Breast epithelium (tissue), 4 donors: ENCODE measurements around the gene CFAP119. TPM values are rescaled to one million over a fixed set of nuclear protein-coding genes. Genes with fewer than 3 reads are reported as not detected.

Experiments used
- DNase-seq, 2 donors: peaks; one replicate each; pipeline ENCODE4 v3.0.0-alpha.2; 2019; ENCODE audit warnings: low spot score in 2 of 2
- H3K27ac ChIP-seq, 2 donors: fragments of 200-600 bp; sonication (generic) in 1 of 2; one replicate each; pipeline ENCODE4 v1.5.1; 2016 to 2019; ENCODE audit warnings: mild to moderate bottlenecking in 1 of 2
- H3K27me3 ChIP-seq, 2 donors: fragments of 200-600 bp; sonication (generic) in 1 of 2; one replicate each; pipeline versions ENCODE4 v1.5.1 to v1.6.0; 2017 to 2019; ENCODE audit warnings: control low read depth in 1 of 2, mild to moderate bottlenecking in 1 of 2
- H3K36me3 ChIP-seq: fragments of 200-600 bp; one replicate; pipeline ENCODE4 v1.5.1; 2019
- H3K4me1 ChIP-seq, 2 donors: fragments of 200-600 bp; sonication (generic); one replicate each; pipeline ENCODE4 v1.5.1; 2016 to 2019; ENCODE audit warnings: control low read depth in 1 of 2
- H3K4me3 ChIP-seq, 3 donors: fragments of 200-600 bp; sonication (generic); 1 replicate in 2 of 3; 2 replicates in 1 of 3; pipeline ENCODE4 v1.5.1; 2016 to 2019; ENCODE audit warnings: mild to moderate bottlenecking in 3 of 3, moderate library complexity in 2 of 3
- H3K9me3 ChIP-seq, 2 donors: fragments of 200-600 bp; sonication (generic) in 1 of 2; one replicate each; pipeline ENCODE4 v1.5.1; 2016 to 2019; ENCODE audit warnings: control low read depth in 1 of 2
- POLR2A ChIP-seq: fragments of 450-650 bp; IDR thresholded peaks from one replicate; pipeline ENCODE4 v1.6.1; 2016; ENCODE audit warnings: antibody characterized with exemption, mild to moderate bottlenecking, moderate library complexity
- POLR2AphosphoS5 ChIP-seq, 3 donors: sonication (generic); formaldehyde crosslinking; IDR thresholded peaks; one replicate each; pipeline ENCODE4 v1.6.1; 2017; ENCODE audit warnings: antibody characterized with exemption in 3 of 3
- intact Hi-C: fragments of 100-400 bp; cut with DNase I; formaldehyde crosslinking; loops from one replicate; pipeline ENCODE4 v1.15.1; 2023; ENCODE audit warnings: low total_unique reads
- total RNA-seq, 3 donors: library from RNA; depleted of rRNA; stranded (reverse); fragments of >200 nt; gene quantifications; one replicate each; pipeline ENCODE4 v1.1.0, GENCODE V29; 2016
- TF ChIP-seq, protein P1 (sequence below), 3 donors: fragments of 450-650 bp; IDR thresholded peaks; one replicate each; pipeline ENCODE4 v1.5.1; 2016 to 2017; ENCODE audit warnings: antibody characterized with exemption in 3 of 3, mild to moderate bottlenecking in 3 of 3, moderate library complexity in 3 of 3

CFAP119 gene
- total RNA-seq, 3 donors from 2014 or later = 1.4 to 17.1 (median 13.4) TPM

DNA sequence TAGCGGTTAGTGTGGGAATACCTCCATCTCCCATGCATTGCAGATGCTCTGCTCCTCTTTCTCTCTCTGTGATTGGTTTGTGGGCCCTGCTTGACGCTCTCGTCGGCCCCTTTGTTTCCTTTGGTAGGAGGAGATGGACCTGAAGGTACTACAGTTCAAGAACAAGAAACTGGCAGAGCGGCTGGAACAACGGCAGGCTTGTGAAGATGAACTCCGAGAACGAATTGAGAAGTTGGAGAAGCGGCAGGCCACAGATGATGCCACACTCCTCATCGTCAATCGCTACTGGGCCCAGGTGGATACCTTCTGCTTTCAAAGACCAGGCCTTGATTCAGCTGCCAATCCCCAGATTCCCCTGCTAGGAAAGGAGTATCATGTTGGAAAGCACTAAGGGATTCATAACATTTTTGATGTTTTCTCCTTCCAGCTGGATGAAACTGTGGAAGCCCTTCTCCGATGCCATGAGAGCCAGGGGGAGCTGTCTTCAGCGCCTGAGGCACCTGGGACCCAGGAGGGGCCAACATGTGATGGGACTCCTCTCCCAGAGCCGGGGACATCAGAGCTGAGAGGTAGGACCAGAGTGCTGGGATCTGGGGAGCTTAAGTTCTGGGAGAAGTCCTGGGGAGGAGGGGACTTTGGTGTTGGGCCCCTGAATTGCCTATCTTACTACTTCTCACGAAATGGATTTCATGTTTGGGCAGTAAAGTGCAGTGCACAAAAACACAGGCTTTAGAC, 1.3 kb upstream of the CFAP119 start:
- intact Hi-C loops = no loop called here
- H3K27me3 ChIP-seq = no peaks in the 10 kb centered on the region
- H3K27ac ChIP-seq = peak overlapping the region; percentile 89 to 96
- peaks cover 17% of the 10 kb centered on the region for H3K36me3 ChIP-seq
- H3K9me3 ChIP-seq = no peaks in the 10 kb centered on the region
- H3K4me1 ChIP-seq = peaks cover 3 to 19% of the 10 kb centered on the region in 2 donors
- TF ChIP-seq POLR2AphosphoS5 (IDR thresholded peaks at IDR 0.05) (no peak), POLR2A (no peak)
- TF ChIP-seq, protein P1, sequence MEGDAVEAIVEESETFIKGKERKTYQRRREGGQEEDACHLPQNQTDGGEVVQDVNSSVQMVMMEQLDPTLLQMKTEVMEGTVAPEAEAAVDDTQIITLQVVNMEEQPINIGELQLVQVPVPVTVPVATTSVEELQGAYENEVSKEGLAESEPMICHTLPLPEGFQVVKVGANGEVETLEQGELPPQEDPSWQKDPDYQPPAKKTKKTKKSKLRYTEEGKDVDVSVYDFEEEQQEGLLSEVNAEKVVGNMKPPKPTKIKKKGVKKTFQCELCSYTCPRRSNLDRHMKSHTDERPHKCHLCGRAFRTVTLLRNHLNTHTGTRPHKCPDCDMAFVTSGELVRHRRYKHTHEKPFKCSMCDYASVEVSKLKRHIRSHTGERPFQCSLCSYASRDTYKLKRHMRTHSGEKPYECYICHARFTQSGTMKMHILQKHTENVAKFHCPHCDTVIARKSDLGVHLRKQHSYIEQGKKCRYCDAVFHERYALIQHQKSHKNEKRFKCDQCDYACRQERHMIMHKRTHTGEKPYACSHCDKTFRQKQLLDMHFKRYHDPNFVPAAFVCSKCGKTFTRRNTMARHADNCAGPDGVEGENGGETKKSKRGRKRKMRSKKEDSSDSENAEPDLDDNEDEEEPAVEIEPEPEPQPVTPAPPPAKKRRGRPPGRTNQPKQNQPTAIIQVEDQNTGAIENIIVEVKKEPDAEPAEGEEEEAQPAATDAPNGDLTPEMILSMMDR (IDR thresholded peaks at IDR 0.05) = no peak
- peak overlapping the region; percentile 82 to 93 (median 83) for H3K4me3 ChIP-seq
- no peak for DNase-seq

DNA sequence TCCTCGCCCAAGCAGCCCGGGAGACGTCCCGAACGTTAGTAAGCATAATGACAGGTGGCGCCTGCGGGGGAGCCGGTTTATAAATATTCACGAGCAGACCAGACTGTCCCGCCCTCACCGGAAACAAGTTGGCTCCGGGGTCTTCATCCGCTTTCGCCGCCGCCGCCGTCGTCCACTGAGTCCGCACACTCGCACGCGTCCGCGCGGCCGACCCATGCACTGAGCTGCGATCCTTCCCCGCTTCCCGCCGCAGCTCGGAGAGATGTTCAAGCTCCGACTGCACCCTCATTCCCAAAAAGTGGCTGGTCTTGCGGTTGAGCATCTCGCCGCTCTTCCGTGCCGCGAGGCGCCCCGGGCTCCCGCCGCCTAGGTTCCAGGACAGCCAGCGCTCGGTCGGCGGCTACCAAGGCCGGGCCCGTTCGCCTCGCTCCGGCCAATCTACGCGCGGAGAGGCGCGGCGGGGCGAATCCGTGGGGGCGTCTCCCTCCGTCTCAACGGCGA, 385 bp downstream of the CFAP119 start:
- no peak for DNase-seq
- intact Hi-C loops = no loop called here
- peak overlapping the region; percentile 89 to 96 for H3K27ac ChIP-seq

DNA sequence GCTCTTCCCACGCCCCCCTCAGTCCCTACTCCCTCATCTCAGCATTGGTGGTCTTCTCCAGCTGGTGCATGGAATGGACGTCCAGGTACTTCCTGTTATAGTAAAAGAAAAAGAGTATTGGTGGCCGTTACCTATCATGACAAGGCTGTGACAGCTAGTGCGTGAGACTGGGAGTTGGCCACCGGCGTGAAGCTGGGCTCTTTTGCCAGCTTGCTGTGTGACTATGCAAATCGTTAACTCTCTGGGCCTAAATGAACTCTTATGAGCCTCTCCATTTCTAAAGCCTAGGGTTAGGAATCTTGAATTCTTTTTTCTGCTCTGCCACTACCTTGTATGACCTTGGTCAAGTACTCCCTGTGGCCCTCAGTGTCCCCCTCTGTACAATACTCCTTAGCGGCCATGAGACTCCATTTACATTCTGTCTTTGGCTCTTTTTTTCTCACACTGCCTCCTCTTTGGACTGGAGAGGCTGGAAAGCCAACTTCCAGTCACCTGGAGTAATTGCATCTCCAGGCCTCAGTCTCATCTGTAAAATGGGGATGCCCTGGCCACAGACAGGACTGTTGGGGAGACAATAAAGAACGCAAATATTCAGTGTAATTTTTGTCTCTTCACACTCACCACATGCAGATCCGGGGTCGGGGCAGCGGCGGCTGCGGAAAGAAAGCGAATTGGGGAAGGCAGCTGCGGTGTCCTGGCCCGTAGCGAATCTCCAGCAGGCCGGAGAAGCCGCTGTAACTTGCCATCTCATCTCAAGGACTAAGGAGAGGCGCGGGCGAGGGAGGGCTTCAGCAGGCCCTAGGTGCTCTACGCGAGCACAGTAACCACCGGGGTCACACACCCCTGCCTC, 1.1 kb downstream of the CFAP119 start:
- TF ChIP-seq POLR2AphosphoS5 (IDR thresholded peaks at IDR 0.05) (no peak), POLR2A (no peak)
- TF ChIP-seq, protein P1 (IDR thresholded peaks at IDR 0.05) = no peak
- H3K36me3 ChIP-seq = peaks cover 22% of the 10 kb centered on the region
- H3K4me3 ChIP-seq = peak overlapping the region; percentile 82 to 93 (median 83)
- no peaks in the 10 kb centered on the region for H3K9me3 ChIP-seq
- no peak for DNase-seq
- peaks cover 3 to 19% of the 10 kb centered on the region in 2 donors for H3K4me1 ChIP-seq
- no peaks in the 10 kb centered on the region for H3K27me3 ChIP-seq
- peak overlapping the region; percentile 89 to 96 for H3K27ac ChIP-seq
- intact Hi-C loops = loop anchor here (1.0 kb wide), 1 partner anchor 31 kb away; no protein-coding TSS in a partner anchor

More for the DNA sequence above, 385 bp downstream of the CFAP119 start:
- no peaks in the 10 kb centered on the region for H3K9me3 ChIP-seq
- peaks cover 15% of the 10 kb centered on the region for H3K36me3 ChIP-seq
- TF ChIP-seq POLR2AphosphoS5 (IDR thresholded peaks at IDR 0.05) = no peak
- TF ChIP-seq, protein P1 (IDR thresholded peaks at IDR 0.05) = no peak
- no peak for TF ChIP-seq POLR2A
- H3K27me3 ChIP-seq = no peaks in the 10 kb centered on the region
- peaks cover 3 to 19% of the 10 kb centered on the region in 2 donors for H3K4me1 ChIP-seq
- peak overlapping the region; percentile 82 to 93 (median 83) for H3K4me3 ChIP-seq

DNA sequence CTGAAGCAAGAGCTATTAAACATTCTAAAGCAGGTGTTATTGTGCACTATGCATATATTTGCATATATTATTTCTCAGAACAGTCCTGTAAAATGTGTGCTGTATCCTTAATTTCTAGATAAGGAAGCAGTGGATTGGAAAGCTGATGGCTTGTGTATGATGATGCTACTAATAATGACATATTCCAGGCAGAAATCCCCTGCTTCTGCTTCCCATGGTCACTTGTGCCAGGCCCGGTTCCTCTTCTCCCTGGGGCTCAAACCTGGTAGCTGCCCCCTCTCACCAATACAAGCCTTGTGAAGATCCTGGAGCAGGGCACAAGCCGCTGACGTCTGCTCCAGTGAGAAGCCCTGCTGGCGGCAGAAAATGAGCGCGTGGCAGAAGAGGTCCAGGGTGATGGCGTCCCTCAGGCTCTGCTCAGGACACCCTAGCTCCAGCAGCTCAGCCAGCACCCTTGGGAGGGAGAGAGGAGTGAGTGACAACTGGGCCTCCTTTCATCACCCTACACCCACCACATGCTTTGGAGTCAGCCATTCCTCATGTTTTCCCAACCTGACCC, 1.8 kb downstream of the CFAP119 start:
- TF ChIP-seq, protein P1 (IDR thresholded peaks at IDR 0.05) = no peak
- TF ChIP-seq POLR2A (no peak), POLR2AphosphoS5 (IDR thresholded peaks at IDR 0.05) (no peak)
- no peak overlapping the region for H3K27ac ChIP-seq
- peaks cover 3 to 19% of the 10 kb centered on the region in 2 donors for H3K4me1 ChIP-seq
- no peak for DNase-seq
- no peaks in the 10 kb centered on the region for H3K27me3 ChIP-seq
- no peaks in the 10 kb centered on the region for H3K9me3 ChIP-seq
- intact Hi-C loops = loop anchor here (1.0 kb wide), 1 partner anchor 32 kb away; no protein-coding TSS in a partner anchor
- H3K36me3 ChIP-seq = peaks cover 17% of the 10 kb centered on the region
- H3K4me3 ChIP-seq = no peak overlapping the region
